HG03439 (cell line): Measurements from ENCODE around the gene BCR.
"Not testable (repeated sequence)": the region's sequence is repeated elsewhere in the genome, so short reads cannot be mapped to it uniquely, and the experiment has no call there.

Source experiments
- ATAC-seq: cut with Tn5 transposase; IDR thresholded peaks from one replicate; pipeline ENCODE4 v1.9.1; 2021; ENCODE audit warnings: mild to moderate bottlenecking, moderate library complexity; ENCODE audit not compliant: unreplicated experiment

BCR gene

DNA sequence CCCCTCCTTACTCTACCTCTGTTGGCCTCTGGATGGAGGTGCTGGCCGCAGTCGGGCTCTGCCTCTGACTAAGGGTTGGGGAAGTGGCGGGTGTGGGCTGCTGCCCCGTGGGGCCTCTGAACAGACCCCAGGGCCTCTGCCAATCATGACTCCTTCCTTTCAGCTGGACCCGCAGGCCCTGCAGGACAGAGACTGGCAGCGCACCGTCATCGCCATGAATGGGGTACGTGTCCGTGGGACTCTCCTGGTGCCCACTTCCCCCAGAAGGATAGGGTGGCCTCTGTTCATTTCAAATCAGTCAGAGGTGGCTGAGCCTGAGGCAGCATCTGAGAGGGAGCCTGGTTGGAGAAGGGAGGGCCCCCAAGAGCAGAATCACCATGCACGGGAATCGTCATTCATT, 129.0 kb downstream of the BCR start:
- not testable (repeated sequence) for ATAC-seq

DNA sequence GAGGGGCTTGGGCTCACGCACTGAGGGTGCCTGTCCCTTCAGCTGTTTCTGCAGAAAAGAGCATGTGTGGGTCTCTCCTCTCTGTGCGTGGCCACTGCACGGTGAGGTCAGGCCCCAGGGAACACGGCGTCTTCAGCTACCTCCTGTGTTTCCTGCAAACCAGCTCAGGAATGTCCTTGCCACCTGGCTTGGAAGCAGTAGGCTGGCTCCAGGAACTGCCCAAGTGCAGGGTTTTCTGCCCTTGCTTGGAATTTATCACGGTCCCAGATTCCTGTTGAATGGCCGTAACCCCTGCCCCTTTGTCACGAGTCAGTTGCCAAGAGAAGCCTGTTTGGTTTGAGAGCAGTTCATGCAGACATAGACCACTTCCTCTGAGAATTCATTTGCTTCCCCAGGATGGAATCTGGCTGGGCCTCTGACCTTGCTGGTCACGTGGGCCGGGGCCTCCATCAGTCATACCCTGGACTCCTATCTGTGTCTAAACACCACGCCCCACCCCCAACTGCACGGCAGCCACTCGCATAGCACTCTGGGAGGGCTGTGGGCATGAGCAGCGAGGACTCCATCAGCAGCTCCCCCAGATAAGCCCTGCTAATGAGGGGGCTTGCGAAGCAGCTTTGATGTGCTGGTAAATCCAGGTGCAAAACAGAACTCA, 130.3 kb downstream of the BCR start:
- not testable (repeated sequence) for ATAC-seq

DNA sequence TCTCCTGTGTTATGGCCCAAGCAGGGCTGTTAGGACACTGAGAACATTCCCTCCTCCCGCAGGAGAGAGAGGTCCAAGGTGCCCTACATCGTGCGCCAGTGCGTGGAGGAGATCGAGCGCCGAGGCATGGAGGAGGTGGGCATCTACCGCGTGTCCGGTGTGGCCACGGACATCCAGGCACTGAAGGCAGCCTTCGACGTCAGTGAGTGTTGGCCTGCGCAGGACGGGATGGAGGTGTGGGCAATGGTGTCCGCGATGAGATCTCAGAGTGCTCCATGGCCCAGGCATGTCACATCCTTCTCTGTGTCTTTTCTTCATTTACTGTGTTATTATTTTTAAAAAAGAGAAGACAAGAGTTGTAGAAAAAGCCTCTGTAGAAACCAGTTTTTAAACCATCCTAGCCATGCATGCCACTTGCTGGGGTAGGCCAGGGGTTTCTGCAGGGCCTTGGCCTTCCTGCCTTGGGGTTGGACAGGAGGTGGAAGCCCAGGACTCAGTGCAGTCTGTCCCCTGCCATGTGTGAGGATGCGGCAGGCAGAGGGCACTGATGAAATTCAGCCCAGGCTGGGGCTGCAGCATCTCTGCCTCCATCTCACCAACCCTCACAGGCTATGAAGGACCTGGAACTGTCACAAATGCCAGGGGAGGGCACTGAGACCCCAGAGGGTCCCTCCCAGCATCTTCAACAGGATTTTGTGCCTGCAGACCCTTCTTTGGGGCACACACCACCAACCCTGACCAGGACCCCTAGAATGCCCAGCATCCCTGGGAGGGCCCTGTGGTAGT, 131.5 kb downstream of the BCR start:
- not testable (repeated sequence) for ATAC-seq

DNA sequence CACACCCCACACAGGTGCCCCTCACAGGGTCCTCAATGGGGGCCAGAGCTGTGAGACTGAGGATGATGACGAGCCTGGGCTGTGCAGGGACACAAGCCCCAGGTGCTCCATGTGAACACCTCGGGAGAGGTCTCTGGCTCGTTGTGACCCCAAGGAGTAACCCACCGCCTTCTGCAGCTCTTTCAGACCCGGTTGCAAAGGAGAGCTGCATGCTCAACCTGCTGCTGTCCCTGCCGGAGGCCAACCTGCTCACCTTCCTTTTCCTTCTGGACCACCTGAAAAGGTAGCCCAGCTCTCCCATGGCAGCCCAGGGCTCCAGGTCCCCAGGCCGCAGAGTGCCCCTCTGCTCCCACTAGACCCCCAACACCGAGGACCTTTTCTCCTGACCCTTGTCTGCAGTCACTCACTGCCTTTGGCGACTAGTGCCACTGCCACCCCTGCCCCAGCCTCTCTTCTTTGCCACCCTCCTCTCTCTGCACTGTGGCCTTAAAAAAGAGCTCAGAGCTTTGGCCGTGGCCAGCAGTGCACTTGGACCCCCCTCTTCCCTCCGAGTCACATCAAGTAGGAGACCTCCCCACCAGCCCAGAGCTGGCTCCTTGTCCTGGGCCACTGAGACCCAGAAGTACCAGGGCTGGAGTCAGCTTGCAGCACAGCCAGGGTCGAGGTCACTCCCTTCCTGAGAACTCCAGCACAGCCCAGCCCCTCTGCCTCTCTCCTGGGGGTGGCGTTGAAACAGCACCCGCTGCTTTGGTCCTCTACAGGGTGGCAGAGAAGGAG, 133.7 kb downstream of the BCR start:
- ATAC-seq = no peak

DNA sequence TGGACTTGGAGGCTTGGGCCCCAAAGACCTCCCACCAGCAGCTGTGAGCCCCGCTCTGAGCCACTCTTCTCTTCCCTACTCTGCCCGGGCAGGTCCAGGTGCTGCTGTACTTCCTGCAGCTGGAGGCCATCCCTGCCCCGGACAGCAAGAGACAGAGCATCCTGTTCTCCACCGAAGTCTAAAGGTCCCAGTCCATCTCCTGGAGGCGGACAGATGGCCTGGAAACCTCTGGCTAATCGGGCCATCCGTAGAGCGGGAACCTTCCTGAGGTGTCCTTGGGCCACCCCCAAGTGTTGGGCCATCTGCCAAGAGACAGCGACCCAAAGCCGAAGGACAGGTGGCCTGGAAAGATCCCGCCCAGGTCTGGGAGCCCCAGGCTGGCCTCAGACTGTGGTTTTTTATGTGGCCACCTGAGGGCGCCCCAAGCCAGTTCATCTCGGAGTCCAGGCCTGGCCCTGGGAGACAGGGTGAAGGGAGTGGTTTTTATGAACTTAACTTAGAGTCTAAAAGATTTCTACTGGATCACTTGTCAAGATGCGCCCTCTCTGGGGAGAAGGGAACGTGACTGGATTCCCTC, 135.1 kb downstream of the BCR start:
- ATAC-seq = no peak

DNA sequence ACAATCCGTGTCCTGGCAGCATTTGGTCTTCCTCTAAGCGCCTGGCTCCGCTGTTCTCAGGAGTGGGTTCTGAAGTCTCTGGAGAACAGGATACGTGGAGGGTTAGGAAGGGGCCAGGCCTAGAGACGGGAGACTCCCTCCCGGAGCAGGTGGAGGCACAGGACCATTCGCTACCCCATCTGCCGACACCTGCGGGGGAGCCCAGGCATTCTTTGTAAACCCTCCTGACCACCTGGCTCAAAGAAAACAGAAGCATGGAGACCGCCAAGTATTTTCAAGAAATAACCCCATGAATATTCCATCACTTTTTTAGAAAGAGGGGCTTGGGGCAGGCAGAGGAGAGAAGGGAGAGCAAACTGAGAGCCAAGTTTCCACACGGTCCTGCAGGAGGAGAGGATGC, 136.3 kb downstream of the BCR start:
- ATAC-seq = not testable (repeated sequence)

DNA sequence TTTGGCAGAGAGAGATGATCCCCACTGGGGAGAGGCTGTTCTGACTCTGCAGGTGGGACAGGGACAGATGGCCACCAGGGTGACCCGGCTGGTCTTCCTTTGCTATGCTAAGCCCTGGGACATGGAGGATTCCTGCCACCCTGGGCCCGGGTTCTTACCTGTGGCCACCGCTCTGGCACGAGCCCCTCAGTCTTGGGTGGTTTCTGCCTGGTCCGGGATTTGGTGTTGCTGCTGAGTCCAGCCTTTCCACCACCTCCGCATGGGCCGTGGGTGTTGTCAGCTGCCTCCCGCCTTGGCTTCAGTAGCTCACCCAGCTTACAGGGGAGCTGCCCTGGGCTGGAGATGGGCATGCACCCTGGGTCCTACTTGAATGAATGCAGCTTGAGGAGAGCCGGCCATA, 138.0 kb downstream of the BCR start:
- ATAC-seq = not testable (repeated sequence)

DNA sequence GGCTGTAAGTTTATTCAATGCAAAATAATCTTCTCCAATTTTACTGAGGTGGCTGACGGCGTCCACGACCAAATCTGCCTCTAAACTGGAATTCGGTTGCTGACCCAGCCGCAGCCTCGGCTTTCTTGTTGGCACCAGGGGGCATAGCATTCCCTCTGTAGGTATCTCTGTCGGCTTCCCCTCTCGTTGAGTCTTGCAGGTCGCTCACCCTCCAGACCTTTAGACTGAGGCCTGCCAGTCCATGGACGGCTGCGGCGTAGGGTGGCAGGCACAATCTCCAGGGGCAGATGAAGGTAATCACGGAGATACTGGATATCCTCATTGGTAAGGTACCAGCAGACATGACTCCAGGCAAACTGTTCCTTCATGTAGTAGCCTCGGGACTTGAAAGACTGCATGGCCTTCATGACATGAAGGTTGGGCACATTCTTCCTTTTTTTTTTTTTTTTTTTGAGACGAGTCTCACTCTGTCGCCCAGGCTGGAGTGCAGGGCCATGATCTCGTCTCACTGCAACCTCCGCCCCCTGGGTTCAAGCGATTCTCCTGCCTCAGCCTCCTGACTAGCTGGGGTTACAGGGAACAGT, 142.3 kb downstream of the BCR start:
- ATAC-seq = not testable (repeated sequence)

DNA sequence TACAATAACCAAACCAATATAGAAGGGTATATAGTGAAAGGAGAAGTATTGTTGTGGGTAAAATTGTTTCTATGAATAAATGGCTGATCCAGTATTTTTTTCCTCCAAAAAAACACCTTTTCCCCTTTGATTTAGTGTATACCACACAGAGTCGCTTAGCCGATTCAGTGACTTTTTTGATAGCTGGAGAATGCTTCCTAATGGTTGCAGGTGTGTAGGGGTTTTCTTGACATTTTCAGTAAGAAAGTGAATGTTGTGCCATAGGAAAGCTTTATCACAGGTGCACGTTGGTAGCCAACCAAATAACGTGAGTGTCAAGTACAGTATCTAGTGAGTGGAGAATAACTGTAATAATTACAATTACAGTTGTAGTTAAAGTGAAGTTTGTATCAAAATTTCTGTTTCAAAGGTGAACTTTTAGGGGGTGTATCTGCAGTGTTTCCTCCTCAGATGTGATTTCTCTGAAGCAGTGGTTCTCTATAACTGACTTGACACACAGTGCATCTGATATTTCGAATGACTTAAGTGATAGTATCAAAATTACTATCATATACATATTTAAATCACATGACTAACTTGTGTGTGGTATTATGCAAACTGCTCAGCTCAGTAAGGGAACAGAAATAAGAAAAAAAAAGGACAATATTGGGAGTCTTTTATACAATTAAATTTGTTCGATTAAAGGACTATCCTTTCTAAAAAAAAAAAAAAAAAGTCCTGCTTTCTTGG, 143.8 kb downstream of the BCR start:
- ATAC-seq = not testable (repeated sequence)

DNA sequence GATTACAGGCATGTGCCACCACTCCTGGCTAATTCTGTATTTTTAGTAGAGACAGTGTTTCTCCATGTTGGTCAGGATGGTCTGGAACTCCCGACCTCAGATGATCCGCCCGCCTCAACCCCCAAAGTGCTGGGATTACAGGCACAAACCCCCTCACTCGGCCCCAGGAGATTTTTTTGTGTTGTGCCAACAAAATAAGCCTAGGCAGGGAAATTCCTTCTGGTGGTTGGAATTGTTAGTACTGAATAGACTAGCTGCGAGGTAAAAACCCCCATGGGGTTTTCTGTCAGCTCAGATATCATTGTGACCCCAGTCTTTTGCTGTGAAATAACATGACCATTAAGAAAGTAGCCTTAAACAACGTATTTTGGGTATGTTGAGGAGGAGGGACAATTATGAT, 144.9 kb downstream of the BCR start:
- ATAC-seq = no peak

DNA sequence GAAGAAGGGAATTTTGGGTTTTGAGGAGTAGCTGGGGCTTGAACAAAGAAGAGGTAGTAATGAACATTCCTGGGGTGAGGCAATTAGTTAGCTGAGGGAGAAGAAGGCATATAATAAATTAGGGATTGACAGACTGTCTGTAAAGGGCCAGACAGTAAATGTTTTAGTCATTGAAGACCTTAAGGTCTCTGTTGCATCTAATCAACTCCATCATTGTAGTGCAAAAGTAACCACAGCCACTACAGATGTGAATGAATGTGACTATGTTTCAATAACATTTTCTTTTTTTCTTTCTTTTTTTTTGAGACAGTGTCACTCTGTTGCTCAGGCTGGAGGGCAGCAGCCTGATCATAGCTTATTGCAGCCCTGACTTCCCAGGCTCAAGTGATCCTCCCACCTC, 153.5 kb downstream of the BCR start:
- ATAC-seq = not testable (repeated sequence)

DNA sequence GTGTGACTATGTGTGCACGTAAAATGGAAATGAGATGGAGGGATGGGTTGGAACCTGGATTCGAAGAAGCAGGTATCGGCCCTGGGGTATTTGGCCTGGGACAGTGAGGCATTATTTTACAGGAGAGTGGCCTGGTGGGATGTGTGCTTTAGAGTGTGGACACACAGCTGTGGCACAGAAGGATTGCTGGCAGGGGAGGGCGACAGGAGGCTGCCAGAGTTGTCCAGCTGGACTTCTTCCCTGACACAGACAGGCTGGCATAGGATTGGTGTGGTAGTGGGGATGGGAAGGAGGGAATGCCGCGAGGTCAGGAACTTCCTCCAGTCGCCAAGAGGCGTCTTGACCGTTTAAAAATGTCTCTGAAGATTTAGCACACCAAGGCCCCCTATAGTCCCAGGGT, 157.4 kb downstream of the BCR start:
- not testable (repeated sequence) for ATAC-seq

DNA sequence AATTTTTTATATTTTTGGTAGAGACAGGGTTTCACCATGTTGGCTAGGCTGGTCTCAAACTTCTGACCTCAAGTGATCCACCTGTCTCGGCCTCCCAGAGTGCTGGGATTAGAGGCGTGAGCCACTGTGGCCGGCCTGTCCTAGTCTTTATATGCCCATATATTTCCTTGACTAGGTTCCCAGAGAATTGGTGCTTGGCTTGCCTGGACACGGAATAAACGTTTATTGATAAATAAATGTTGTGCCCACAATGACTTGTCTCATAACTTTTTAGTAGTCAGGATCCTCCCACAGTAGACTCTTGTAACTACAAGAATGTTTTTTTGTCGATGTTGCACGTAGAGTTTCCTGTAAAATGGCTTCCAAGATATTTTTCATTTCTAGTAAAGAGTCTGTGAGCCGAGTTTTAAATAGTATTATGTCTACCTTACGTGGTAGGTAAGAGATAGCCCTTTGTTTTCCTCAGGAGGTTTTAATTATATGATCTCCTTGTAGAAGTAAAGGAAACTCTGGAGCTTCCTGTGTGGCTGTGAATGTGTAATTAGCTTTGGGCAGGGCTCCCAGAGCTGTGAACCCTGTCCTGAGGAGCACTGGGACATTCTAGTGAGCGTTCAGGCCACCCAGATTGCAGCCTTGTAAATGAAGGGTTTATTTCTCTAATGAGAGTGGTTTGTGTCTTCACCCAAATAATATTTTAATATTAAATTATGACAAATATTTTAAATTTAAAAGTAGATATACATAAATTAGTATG, 161.8 kb downstream of the BCR start:
- ATAC-seq = not testable (repeated sequence)

DNA sequence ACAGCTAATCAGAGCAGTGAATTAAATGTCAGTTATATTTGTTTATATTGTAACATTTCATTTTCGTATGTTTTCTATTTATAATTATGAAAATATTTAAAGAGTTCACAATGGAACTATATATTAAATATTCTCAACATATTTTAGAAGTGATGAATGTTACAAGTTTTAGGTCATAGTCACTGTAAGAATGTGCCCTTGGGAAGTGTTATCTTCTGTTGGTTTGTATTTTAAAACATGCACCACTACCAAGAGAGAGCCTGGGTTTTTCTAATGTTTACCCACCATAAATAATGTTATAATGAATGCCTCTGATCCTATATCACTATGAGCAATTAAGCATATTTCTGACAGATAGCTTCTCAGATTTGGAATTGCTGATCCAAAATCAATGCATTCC, 171.0 kb downstream of the BCR start:
- ATAC-seq = no peak

DNA sequence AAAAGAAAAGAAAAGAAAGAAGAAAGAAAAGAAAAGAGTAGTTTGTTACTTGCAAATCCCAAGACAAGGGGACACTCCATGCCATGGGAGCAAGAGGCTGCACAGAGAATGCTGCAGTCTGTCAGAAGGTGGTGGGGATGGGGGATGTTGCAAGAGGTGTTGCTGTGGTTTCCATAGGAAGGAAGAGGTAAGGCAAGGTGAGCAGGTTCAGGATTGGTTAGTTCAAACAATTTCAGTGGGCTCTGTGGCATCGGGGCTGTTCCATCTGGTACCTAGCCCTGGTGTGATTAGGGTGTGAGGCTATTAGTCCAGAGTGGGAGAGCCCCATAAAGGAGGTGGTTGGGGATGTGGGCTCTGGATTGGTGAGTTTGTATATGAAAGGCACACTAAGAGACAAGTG, 172.7 kb downstream of the BCR start:
- no peak for ATAC-seq

DNA sequence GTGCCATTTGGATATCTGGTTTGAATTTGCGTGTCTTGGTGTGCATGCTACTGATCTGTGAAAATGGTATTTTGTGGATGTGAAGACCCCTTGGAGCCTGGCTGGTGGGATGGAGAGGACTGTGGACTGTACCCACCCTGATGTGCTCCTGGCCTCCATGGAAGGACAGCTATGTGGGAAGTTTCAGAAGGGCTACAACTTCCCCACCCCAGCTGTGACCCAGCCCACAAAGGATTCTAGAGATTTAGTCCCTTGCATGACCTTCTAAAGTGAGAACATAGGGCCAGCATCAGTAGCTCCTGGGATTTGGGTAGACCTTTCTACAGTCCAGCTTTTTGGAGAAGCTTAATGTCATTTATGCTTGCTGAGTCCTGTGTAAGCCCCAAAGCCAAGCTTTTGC, 173.4 kb downstream of the BCR start:
- ATAC-seq = no peak

DNA sequence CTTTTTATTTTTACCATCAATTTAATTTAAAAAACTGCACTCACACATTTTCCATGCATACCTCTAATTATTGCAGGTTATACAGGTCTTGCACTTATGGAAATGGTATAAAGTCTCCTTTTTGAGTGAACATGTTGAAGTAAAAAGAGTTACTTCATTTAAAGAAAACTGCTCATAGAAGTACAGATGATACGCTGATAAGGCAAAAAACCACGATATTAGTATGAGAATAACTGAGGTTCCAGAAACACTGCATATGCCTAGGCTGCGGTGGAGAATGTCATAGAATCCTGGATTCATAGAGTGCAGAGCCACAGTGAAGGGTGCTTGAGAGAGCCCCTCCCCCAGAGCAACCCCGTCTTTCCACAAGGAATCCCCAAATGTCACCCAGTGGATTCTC, 175.8 kb downstream of the BCR start:
- ATAC-seq = no peak

DNA sequence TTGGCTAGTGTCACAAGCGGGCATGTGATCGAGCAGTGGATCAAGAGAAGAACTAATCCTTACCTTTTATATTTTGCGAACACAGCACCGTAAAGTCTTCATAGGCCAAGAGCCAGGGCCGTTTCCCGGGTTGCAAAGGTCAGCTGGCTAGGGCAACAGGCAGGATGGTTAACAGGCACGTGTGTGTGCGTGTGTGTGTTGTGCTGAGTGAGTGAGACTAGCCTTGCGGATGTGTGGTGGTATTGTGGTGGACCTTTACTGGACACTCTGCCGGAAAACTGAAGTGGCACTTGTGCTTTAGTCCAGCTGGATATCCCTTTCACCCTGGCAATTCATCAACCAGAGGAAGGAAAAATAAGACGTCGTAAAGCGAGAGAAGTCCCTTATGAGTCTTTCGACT, 176.7 kb downstream of the BCR start:
- ATAC-seq = no peak

DNA sequence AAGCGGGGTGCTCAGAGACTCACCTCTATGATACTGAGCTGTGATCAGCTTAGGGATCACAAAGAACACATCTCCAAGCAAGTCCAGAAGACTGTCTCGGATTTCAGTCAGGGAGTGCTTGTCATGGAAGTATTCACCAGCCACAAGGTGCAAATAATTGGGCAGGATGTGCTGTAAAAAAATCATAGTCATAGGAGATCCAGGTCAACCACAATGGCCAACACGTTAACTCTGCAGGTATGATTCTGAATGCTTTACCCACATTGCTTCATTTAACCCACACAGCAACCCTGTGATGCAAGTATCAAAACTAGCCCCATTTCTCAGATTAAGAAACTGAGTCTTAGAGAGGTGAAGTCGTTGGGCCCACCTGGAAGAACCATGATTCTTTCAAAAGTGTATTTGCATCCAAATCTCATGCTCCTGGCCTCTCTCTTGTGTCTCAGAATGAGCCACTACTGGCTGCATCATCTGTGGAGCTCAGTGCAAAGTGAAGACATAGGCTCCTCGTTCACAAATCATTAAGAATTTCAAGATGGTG, 179.3 kb downstream of the BCR start:
- no peak for ATAC-seq
